ENCODE measurements around the gene TAF6. TPM values are rescaled to one million over a fixed set of nuclear protein-coding genes. Genes with fewer than 3 reads are reported as not detected.

The TAF6 gene
- total RNA-seq, 2 experiments from 2014 or later = 48.6 to 55.3 TPM

- no peaks in the 10 kb centered on the region for H3K9me3 Mint-ChIP-seq
- POLR2A ChIA-PET = interaction anchor here (0.6 to 8.5 kb wide), 7 partner anchors 8 to 48 kb away, joined by 3 to 187 read pairs (median 19); partner anchors contain the start of genes COPS6 and MBLAC1
- CTCF ChIA-PET = interaction anchor here (2.5 kb wide), 1 partner anchor 9 kb away, joined by 10 read pairs; no protein-coding TSS in a partner anchor
These were observed 19.7 kb downstream of the TAF6 start for GRCh38 chr7:100099452-100099851.

GRCh38 chr7:100098913-100099312 lies 20.2 kb downstream of the TAF6 start:
- Mint-ChIP-seq H3K4me1 (ENCODE audit: low read depth) (peaks cover 49% of the 10 kb centered on the region), H3K36me3 (ENCODE audit: low read depth) (peaks cover 61% of the 10 kb centered on the region), H3K27ac (peak overlapping the region; percentile 95), H3K27me3 (no peaks in the 10 kb centered on the region), H3K9me3 (no peaks in the 10 kb centered on the region), H3K4me3 (peak overlapping the region; percentile 91)
- TF ChIP-seq CTCF (IDR thresholded peaks at IDR 0.05) = no peak
- ChIA-PET POLR2A (interaction anchor here (0.6 to 8.5 kb wide), 6 partner anchors 8 to 28 kb away, joined by 3 to 187 read pairs (median 31); partner anchors contain the start of genes COPS6 and MBLAC1), CTCF (interaction anchor here (2.5 kb wide), 1 partner anchor 8 kb away, joined by 10 read pairs; no protein-coding TSS in a partner anchor)
- ATAC-seq = no peak
- no peak for DNase-seq
- intact Hi-C loops (cut with micrococcal nuclease) = no loop called here

More at GRCh38 chr7:100099452-100099851, 19.7 kb downstream of the TAF6 start:
- peak overlapping the region; percentile 91 for H3K4me3 Mint-ChIP-seq
- no peak for ATAC-seq
- peak overlapping the region; percentile 95 for H3K27ac Mint-ChIP-seq
- H3K4me1 Mint-ChIP-seq (ENCODE audit: low read depth) = peaks cover 50% of the 10 kb centered on the region
- DNase-seq = no peak
- intact Hi-C loops (cut with micrococcal nuclease) = no loop called here
- H3K36me3 Mint-ChIP-seq (ENCODE audit: low read depth) = peaks cover 58% of the 10 kb centered on the region
- no peak for TF ChIP-seq CTCF (IDR thresholded peaks at IDR 0.05)
- no peaks in the 10 kb centered on the region for H3K27me3 Mint-ChIP-seq

GRCh38 chr7:100095704-100096103 lies 23.5 kb downstream of the TAF6 start:
- intact Hi-C loops (cut with micrococcal nuclease) = no loop called here
- CTCF ChIA-PET = interaction anchor here (0.9 kb wide), 1 partner anchor 78 kb away, joined by 3 read pairs; no protein-coding TSS in a partner anchor
- DNase-seq = no peak
- H3K4me1 Mint-ChIP-seq (ENCODE audit: low read depth) = peaks cover 53% of the 10 kb centered on the region
- H3K4me3 Mint-ChIP-seq = no peak overlapping the region
- no peaks in the 10 kb centered on the region for H3K27me3 Mint-ChIP-seq
- H3K9me3 Mint-ChIP-seq = no peaks in the 10 kb centered on the region
- POLR2A ChIA-PET = interaction anchor here (1.0 to 3.2 kb wide), 9 partner anchors 9 to 124 kb away, joined by 3 to 12 read pairs (median 5); partner anchors contain the start of gene PVRIG
- no peak for TF ChIP-seq CTCF (IDR thresholded peaks at IDR 0.05)
- peaks cover 88% of the 10 kb centered on the region for H3K36me3 Mint-ChIP-seq (ENCODE audit: low read depth)
- no peak for ATAC-seq
- H3K27ac Mint-ChIP-seq = peak overlapping the region; percentile 5

- peak overlapping the region; percentile 5 for H3K27ac Mint-ChIP-seq
- H3K4me1 Mint-ChIP-seq (ENCODE audit: low read depth) = peaks cover 55% of the 10 kb centered on the region
- ChIA-PET CTCF (interaction anchor here (0.9 kb wide), 1 partner anchor 78 kb away, joined by 3 read pairs; no protein-coding TSS in a partner anchor), POLR2A (interaction anchor here (0.7 to 3.2 kb wide), 11 partner anchors 9 to 339 kb away, joined by 3 to 12 read pairs (median 5); partner anchors contain the start of gene PVRIG)
- no peak overlapping the region for H3K4me3 Mint-ChIP-seq
- intact Hi-C loops (cut with micrococcal nuclease) = no loop called here
- H3K9me3 Mint-ChIP-seq = no peaks in the 10 kb centered on the region
- ATAC-seq (no peak), DNase-seq (no peak)
- H3K36me3 Mint-ChIP-seq (ENCODE audit: low read depth) = peaks cover 84% of the 10 kb centered on the region
- H3K27me3 Mint-ChIP-seq = no peaks in the 10 kb centered on the region
- TF ChIP-seq CTCF (IDR thresholded peaks at IDR 0.05) = no peak
These were observed 23.9 kb downstream of the TAF6 start for GRCh38 chr7:100095289-100095688.

GRCh38 chr7:100093925-100094486 lies 25.2 kb downstream of the TAF6 start:
- Mint-ChIP-seq H3K4me1 (ENCODE audit: low read depth) (peaks cover 53% of the 10 kb centered on the region), H3K36me3 (ENCODE audit: low read depth) (peaks cover 73% of the 10 kb centered on the region), H3K9me3 (no peaks in the 10 kb centered on the region), H3K27me3 (no peaks in the 10 kb centered on the region), H3K4me3 (no peak overlapping the region), H3K27ac (no peak overlapping the region)
- CTCF ChIA-PET = interaction anchor here (1.9 kb wide), 1 partner anchor 37 kb away, joined by 4 read pairs; no protein-coding TSS in a partner anchor
- ATAC-seq (no peak), DNase-seq (no peak)
- intact Hi-C loops (cut with micrococcal nuclease) = no loop called here
- no peak for TF ChIP-seq CTCF (IDR thresholded peaks at IDR 0.05)
- POLR2A ChIA-PET = interaction anchor here (1.0 to 6.7 kb wide), 6 partner anchors 9 to 529 kb away, joined by 3 to 187 read pairs (median 5); partner anchors contain the start of genes AP4M1 and MCM7
